Measurements from ENCODE around the gene RBM19.

The RBM19 gene

GRCh38 chr12:113766879-113767878, 198.9 kb downstream of the RBM19 start:
- no peak for DNase-seq

Measured in NCI-H524 (cell line).